HG02759 (cell line): Measurements from ENCODE around the gene SLC4A3.

Experiments
- ATAC-seq: cut with Tn5 transposase; IDR thresholded peaks from one replicate; pipeline ENCODE4 v1.9.1; 2021; ENCODE audit warnings: mild to moderate bottlenecking, moderate library complexity; ENCODE audit not compliant: unreplicated experiment

The SLC4A3 gene, protein sequence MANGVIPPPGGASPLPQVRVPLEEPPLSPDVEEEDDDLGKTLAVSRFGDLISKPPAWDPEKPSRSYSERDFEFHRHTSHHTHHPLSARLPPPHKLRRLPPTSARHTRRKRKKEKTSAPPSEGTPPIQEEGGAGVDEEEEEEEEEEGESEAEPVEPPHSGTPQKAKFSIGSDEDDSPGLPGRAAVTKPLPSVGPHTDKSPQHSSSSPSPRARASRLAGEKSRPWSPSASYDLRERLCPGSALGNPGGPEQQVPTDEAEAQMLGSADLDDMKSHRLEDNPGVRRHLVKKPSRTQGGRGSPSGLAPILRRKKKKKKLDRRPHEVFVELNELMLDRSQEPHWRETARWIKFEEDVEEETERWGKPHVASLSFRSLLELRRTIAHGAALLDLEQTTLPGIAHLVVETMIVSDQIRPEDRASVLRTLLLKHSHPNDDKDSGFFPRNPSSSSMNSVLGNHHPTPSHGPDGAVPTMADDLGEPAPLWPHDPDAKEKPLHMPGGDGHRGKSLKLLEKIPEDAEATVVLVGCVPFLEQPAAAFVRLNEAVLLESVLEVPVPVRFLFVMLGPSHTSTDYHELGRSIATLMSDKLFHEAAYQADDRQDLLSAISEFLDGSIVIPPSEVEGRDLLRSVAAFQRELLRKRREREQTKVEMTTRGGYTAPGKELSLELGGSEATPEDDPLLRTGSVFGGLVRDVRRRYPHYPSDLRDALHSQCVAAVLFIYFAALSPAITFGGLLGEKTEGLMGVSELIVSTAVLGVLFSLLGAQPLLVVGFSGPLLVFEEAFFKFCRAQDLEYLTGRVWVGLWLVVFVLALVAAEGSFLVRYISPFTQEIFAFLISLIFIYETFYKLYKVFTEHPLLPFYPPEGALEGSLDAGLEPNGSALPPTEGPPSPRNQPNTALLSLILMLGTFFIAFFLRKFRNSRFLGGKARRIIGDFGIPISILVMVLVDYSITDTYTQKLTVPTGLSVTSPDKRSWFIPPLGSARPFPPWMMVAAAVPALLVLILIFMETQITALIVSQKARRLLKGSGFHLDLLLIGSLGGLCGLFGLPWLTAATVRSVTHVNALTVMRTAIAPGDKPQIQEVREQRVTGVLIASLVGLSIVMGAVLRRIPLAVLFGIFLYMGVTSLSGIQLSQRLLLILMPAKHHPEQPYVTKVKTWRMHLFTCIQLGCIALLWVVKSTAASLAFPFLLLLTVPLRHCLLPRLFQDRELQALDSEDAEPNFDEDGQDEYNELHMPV

GRCh38 chr2:219627103-219628100 lies at the start of gene SLC4A3:
Gene SLC4A3 (plus strand): TSS chr2:219627630. CDS start chr2:219627993, 363 bp downstream.
- ATAC-seq = no peak

DNA sequence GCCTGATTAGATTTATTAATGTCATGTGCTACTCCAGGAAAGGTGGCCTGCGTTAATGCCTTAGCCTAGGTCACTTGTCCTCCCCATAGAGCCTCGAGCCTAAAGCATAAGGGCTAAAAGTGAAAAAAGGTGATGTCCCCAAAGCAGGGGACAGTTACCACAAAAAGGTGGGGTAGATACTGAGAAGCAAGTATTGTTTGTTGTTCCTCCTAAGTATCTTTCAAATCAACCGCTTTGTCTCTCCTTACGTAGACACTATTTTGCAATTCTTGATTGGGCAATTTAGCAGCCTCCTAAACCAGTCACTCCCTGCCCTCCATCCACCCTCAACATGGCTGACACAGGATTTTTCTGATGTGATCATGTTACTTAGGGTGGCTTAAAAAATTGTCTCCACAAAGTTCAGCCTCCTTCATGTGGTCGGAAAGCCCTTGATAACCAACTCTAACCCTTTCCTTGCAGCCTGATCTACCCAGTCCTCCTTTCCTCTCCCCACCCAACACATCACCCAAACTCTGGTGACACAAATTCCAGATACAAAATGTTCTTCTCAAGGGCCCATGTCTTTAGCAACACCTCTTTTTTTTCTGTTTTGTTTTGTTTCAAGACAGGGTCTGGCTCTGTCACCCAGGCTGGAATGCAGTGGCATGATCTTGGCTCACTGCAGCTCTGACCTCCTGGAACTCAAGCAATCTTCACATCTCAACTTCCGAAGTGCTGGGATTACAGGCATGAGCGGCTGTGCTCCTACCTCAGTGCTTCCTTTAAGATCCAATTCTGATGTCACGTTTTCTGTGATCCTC lies 48.4 kb upstream of the SLC4A3 start:
- no peak for ATAC-seq

DNA sequence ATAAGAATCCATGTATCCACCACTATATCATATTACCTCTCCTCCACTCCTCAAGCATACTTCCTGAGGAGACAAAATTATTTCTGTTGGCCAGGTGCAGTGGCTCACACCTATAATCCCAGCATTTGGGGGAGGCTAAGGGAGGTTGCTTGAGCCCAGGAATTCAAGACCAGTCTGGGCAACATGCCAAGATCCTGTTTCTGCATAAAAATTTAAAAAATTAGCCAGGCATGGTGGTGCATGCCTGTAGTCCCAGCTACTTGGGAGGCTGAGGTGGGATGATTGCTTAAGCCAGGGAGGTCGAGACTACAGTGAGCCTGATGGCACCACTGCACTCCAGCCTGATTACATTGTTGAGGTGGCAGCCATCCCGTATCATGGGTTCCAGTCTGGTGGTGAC lies 46.1 kb upstream of the SLC4A3 start:
- no peak for ATAC-seq

DNA sequence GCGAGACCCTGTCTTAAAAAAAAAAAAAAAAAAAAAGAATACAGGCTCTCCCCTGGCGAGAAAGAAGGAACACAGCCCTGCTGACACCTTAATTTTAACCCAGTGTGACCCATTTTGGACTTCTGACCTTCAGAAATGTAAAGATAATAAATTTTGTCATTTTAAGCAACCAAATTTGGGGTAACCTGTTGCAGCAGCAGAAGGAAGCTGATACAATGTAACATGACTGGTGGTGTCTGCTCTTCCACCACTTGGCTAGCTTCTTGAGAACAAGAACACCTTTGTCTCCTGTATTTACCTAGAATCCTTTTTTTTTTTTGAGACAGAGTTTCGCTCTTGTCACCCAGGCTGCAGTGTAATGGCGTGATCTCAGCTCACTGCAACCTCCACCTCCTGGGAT lies 36.3 kb upstream of the SLC4A3 start:
- ATAC-seq = no peak

- no peak for ATAC-seq
Observed at GRCh38 chr2:219592736-219593135, 34.7 kb upstream of the SLC4A3 start.

GRCh38 chr2:219593154-219593553 lies 34.3 kb upstream of the SLC4A3 start:
- ATAC-seq = no peak

GRCh38 chr2:219595256-219595655 lies 32.2 kb upstream of the SLC4A3 start:
- no peak for ATAC-seq

GRCh38 chr2:219596954-219597551 lies 30.4 kb upstream of the SLC4A3 start:
- ATAC-seq = peak; percentile 3

- peak; percentile 91 for ATAC-seq
Observed at GRCh38 chr2:219597552-219598307, 29.7 kb upstream of the SLC4A3 start, which contains the start of gene STK11IP. Gene STK11IP (plus strand): TSS chr2:219597857. CDS start chr2:219598120, 263 bp downstream.

DNA sequence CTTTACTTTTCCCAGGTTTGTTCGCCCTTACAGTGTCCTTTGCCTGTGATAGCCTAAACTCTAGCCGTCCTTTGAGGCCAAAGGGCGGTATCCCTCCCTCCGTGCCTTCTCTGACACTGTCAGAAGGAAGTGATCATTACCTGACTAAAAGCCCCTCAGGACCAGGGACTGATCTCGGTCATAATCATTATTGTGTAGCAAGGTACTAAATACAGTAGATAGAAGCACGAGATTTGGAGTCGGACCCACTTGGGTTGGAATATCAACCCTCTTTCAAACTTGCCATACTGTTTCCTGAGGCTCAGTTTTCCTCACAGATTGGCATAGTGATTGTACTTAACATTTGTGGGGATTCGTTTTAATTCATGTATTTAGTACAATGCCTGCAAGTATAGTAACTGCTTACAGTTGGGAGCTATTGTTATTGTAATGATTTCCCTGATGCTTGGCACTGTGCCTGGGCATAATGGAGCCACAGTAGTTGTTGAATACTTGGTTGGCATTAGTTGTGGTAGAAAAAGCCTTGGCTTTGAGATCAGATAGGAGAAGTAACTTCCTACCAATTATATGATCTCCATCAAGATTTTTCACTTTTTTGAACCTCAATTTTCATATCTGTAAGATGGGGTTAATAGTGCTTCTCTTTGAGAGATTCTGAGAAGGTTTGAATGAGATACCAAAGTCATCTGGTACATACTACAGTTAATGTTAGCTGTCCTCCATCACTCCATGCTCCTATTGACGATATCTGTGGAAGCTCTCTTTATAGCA lies 28.9 kb upstream of the SLC4A3 start:
- no peak for ATAC-seq

DNA sequence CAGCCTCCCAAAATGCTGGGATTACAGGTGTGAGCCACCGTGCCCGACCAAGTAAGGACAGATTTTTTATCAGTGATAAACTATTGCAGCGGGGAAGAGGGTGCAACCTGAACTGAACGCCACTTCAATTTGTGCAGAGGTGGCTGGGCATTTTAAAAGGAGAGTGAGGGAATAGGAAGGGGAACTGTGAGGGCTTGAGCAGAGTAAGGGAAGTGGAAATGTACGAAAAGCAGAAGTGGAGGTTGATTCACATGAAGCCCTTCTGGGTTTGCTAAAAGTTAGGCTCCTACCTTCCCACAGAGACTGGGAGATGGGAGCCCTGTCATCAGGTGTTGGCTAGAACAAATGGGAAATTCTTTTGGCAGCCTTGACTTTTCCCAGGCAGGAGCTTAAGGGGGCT lies 23.7 kb upstream of the SLC4A3 start:
- no peak for ATAC-seq

DNA sequence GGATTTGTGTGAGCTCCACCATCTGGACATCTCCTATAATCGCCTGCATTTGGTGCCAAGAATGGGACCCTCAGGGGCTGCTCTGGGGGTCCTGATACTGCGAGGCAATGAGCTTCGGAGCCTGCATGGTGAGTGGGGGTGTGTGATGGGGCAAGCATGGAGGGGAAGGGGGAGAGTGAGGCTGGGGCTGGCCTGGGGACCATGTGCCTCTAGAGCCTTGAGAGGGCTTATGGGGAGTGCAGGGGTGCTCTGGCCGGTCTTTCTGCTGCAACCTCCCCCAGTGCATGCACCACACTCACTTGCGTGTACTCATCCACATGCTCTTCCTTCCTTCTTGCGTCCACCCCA lies 21.8 kb upstream of the SLC4A3 start:
- no peak for ATAC-seq

DNA sequence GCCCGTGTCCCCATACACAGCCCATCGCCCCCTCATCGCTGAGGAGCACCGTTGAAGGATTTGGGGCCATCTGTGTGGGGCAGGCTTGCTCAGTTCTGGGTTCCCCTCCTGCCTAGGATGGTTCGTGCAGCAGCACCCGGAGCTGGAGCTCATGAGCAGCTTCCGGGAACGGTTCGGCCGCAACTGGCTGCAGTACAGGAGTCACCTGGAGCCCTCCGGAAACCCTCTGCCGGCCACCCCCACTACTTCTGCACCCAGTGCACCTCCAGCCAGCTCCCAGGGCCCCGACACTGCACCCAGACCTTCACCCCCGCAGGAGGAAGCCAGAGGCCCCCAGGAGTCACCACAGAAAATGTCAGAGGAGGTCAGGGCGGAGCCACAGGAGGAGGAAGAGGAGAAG lies 19.5 kb upstream of the SLC4A3 start:
- ATAC-seq = no peak

GRCh38 chr2:219608399-219608964 lies 18.9 kb upstream of the SLC4A3 start:
- no peak for ATAC-seq

DNA sequence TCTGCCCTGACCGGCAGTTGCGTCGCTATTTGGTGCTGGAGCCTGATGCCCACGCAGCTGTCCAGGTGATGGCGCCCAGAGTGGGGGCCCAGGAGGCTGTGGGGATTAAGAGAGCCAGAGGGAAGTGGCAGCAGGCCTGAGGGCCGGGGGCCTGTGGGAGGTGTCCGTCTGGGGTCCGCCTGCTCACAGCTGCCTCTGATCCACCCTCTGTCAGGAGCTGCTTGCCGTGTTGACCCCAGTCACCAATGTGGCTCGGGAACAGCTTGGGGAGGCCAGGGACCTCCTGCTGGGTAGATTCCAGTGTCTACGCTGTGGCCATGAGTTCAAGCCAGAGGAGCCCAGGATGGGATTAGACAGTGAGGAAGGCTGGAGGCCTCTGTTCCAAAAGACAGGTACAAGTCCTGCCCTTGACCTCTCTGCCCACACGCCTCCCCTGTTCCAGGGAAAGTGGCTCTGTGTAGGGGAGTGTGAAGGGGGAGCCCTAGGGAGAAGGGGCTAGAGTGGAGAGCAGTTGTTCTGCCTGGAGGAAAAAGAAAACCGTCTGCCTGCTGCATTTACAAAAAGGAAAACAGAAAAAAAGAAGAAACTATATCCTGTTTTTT lies 18.2 kb upstream of the SLC4A3 start:
- no peak for ATAC-seq

DNA sequence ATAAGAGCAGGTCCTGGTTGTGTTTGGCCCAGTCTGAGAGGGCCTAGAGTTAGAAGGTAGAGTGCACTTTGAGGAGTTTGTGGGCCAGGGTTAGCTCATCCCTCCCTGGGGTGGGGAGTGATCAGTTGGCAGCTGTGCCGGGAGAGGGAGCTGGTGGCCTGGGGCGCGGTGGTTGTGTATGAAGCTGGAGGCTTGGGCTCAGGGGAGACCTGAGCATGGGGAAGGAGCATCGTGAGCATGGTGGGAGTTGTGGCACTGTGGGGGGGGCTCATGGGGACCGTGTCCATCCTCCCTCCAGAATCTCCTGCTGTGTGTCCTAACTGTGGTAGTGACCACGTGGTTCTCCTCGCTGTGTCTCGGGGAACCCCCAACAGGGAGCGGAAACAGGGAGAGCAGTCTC lies 16.1 kb upstream of the SLC4A3 start:
- ATAC-seq = no peak
